ENCODE measurements around the gene KCNC1.

KCNC1 gene

DNA sequence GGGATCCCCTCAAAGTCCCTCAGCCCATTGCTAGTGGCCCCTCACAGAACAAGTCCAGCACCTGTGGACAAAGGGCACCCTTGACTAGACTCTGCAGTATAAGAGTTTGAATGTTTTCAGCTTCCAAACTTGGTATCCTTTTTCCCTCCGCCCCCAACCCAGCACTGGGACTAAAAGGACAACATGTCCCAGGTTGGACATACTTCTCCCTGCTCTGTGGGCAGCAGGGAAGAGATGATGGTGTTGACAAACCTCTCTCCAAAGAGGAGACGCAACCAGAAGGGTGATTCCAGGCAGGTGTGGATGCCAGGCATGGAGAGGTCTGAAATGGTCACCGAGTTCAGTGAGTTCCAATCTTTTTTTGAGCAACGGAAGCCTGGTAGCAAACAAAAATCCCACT is 19.7 kb upstream of the KCNC1 start:
- Histone ChIP-seq H3K4me3 (no peak overlapping the region), H3K27ac (no peak overlapping the region)
- DNase-seq (ENCODE audit: low spot score): no peak
- TF ChIP-seq CTCF (IDR thresholded peaks at IDR 0.05): no peak

DNA sequence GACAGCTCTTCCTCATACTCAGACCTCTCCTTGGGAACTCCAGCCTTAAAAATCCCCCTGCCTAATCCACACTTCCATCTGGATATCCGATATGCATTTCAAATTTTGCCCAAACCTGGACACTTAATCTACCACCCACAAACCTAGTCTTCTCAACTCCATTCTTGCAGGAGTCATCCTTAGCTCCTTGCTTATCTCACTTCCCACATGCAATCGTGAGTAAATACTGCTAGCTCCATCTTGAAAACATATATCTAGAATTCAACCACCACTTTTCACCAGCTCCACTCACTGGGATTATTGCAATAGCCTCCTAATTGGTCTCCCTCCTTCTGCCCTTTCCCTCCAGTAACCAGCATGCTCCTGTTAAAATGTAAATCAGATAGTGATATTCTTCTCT is 17.8 kb upstream of the KCNC1 start:
- H3K27ac ChIP-seq: no peak overlapping the region
- no peak overlapping the region for H3K4me3 ChIP-seq
- DNase-seq (ENCODE audit: low spot score): no peak
- TF ChIP-seq CTCF (IDR thresholded peaks at IDR 0.05): no peak

- no peak overlapping the region for H3K27ac ChIP-seq
- H3K4me3 ChIP-seq: no peak overlapping the region
- TF ChIP-seq CTCF (IDR thresholded peaks at IDR 0.05): no peak
- DNase-seq (ENCODE audit: low spot score): no peak
Observed at GRCh38 chr11:17718015-17718414, 16.6 kb upstream of the KCNC1 start.

- TF ChIP-seq CTCF (IDR thresholded peaks at IDR 0.05): no peak
- DNase-seq (ENCODE audit: low spot score): no peak
- no peak overlapping the region for H3K4me3 ChIP-seq
- H3K27ac ChIP-seq: no peak overlapping the region
Observed at GRCh38 chr11:17718510-17718962, 16.0 kb upstream of the KCNC1 start.

DNA sequence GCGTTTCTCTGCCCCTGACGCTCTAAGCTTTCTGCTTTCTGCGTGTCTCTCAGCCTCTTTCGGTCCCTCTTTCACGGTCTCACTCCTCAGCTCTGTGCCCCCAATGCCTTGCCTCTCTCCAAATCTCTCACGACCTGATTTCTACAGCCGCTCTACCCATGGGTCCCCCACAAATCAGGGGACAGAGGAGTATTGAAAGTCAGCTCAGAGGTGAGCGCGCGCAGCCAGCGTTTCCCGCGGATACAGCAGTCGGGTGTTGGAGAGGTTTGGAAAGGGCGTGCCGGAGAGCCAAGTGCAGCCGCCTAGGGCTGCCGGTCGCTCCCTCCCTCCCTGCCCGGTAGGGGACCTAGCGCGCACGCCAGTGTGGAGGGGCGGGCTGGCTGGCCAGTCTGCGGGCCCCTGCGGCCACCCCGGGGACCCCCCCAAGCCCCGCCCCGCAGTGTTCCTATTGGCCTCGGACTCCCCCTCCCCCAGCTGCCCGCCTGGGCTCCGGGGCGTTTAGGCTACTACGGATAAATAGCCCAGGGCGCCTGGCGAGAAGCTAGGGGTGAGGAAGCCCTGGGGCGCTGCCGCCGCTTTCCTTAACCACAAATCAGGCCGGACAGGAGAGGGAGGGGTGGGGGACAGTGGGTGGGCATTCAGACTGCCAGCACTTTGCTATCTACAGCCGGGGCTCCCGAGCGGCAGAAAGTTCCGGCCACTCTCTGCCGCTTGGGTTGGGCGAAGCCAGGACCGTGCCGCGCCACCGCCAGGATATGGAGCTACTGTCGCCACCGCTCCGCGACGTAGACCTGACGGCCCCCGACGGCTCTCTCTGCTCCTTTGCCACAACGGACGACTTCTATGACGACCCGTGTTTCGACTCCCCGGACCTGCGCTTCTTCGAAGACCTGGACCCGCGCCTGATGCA is 15.3 kb upstream of the KCNC1 start, which contains the start of gene MYOD1:
TSS of gene MYOD1 (plus strand) at position 544 of the 910 bp plus-strand sequence. CDS start at position 756, 212 bp downstream.
- no peak for DNase-seq (ENCODE audit: low spot score)
- Histone ChIP-seq H3K27ac (no peak within 1 kb of the TSS), H3K4me3 (no peak within 1 kb of the TSS)
- TF ChIP-seq CTCF (IDR thresholded peaks at IDR 0.05): no peak

- Histone ChIP-seq H3K27ac (no peak overlapping the region), H3K4me3 (peak overlapping the region; percentile 34)
- no peak for TF ChIP-seq CTCF (IDR thresholded peaks at IDR 0.05)
- no peak for DNase-seq (ENCODE audit: low spot score)
Observed at GRCh38 chr11:17719938-17720795, 14.4 kb upstream of the KCNC1 start.
